Testis (tissue), 2 donors: Measurements from ENCODE around the gene TRMT61A.

Experiments
- POLR2A ChIP-seq: fragments of 450-650 bp; IDR thresholded peaks from one replicate; pipeline ENCODE4 v1.6.1; 2017; ENCODE audit warnings: antibody characterized with exemption, mild to moderate bottlenecking, moderate library complexity
- TF ChIP-seq, protein P1 (sequence below), 3 experiments: fragments of 450-650 bp in 2 of 3; fragments of 200-600 bp in 1 of 3; sonication (generic) in 1 of 3; IDR thresholded peaks; one replicate each; pipeline ENCODE4 v1.5.1; 2016 to 2019; ENCODE audit warnings: antibody characterized with exemption in 3 of 3, mild to moderate bottlenecking in 2 of 3, moderate library complexity in 1 of 3

DNA sequence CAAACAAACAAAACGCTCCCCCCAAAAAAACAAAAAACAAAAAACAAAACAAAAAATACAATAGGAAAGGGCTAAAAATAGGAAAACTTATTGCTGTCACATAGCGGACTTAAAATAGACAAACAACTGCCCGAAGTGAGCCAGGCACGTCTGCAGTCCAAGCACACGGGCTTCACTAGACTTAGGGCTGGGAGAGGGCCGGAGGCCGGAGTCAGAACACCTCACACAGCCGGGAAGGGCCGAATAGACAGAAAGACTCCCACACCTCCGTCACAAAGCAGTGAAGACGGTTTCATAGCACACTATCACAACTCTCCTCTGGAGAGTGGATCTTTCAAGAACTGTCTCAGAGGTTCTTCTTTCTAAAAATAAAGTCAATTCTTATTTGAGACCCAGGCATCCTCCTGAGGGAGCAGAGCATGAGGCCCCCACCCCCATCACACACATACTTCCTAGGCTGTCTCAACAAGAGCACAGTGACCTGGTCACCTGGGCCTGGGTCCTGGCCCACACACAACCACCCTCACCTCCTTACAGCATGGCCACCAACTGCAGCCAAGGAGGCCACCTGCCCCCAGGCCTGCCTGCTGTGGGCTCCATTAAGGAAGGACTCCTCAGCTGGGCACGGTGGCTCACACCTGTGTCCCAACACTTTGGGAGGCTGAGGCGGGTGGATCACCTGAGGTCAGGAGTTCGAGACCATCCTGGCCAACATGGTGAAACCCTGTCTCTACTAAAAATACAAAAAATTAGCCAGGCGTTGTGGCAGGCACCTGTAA, 26.8 kb downstream of the TRMT61A start:
- TF ChIP-seq, protein P1, sequence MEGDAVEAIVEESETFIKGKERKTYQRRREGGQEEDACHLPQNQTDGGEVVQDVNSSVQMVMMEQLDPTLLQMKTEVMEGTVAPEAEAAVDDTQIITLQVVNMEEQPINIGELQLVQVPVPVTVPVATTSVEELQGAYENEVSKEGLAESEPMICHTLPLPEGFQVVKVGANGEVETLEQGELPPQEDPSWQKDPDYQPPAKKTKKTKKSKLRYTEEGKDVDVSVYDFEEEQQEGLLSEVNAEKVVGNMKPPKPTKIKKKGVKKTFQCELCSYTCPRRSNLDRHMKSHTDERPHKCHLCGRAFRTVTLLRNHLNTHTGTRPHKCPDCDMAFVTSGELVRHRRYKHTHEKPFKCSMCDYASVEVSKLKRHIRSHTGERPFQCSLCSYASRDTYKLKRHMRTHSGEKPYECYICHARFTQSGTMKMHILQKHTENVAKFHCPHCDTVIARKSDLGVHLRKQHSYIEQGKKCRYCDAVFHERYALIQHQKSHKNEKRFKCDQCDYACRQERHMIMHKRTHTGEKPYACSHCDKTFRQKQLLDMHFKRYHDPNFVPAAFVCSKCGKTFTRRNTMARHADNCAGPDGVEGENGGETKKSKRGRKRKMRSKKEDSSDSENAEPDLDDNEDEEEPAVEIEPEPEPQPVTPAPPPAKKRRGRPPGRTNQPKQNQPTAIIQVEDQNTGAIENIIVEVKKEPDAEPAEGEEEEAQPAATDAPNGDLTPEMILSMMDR (IDR thresholded peaks at IDR 0.05), result no peak
- no peak for TF ChIP-seq POLR2A
